Measurements from ENCODE around the gene TEKT3.

Gene TEKT3

GRCh38 chr17:15350777-15351477, 9.5 kb upstream of the TEKT3 start:
- DNase-seq (ENCODE audit: low read depth): no peak

- no peak for DNase-seq (ENCODE audit: low read depth)
These were observed 7.7 kb upstream of the TEKT3 start for GRCh38 chr17:15349119-15349518.

DNA sequence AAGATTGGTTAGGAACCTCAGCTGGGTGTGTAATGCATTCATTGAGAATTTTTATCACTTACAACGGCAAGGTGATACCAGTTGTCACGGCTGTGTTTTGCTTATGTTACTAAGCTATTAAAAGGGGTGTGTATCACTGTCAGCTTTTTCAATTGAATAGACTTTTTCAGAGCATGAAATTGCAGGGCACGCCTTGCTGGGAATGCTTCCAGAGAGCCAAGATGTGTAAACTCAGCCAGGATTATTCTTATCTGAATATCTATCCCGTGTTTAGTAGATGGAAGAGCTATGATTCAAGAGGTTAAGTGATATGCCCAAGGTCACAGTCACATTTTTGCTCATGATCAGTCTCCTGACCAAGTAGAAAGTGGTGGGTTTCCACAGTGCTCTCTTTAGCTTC, 6.6 kb upstream of the TEKT3 start:
- DNase-seq (ENCODE audit: low read depth): no peak

DNA sequence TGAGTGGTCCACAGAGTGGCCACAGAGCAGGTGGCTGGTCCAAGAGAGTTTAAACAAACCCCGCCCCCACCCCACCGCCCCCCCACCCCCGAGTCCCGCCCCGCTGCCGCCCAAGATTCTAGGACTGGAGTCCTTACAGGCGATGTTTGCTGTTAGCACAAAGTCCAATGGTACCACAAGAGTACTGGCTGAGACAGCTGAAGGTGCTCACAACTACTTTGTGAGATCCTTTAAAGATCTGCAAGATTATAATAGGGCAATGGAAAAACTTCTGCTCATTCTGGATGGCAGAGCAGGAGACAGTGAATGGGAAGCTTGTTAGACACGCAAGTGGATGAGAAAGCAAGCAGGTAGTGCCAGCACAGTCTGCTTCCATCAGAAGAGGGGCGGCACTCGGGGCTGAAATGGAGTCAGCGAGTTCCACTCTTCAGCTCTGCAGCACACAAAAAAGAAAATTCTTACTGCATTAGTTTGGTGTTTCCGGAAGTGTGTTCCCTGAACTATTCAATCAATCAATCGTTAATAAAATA, 4.7 kb upstream of the TEKT3 start:
- no peak for DNase-seq (ENCODE audit: low read depth)

- DNase-seq (ENCODE audit: low read depth): no peak
These were observed 2.4 kb upstream of the TEKT3 start for GRCh38 chr17:15343749-15344148.

DNA sequence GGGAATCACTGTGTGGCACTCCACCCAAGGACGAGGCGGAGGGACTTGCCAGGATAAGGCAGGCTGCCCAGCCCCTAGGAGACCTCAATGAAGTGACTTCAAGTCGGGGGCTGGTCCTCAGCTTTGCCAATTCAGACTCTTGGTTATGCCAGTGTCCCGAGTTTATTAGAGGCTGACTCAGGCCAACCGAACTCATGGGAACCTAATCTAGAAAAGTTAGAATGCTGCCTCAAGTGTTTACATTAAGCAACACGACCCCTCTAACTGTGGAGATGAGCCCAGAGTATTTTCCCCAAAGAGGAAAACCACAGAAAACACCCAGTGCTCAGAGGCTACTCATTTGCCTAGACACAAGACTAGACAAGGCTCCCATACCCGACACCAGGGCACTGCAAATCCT, 1.1 kb upstream of the TEKT3 start:
- DNase-seq (ENCODE audit: low read depth): no peak

DNA sequence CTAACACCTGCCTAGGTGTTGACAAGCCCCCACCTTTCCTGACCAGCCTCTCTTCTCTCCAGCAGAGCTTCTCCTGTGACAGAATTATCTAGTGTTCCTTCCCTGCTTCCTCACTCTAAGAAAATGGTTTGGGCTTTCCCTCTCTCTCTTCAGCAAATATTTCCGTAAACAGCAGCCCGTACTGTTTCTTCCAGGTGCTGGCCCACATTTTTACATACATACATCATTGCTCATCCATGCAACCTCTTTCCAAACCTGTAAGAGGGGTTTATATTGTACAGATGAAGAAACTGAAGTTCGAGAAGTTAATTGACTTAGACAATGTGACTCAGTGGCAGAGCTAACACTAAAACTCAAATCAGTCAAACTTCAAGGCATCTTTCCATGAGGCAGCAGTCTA, 569 bp upstream of the TEKT3 start:
- no peak for DNase-seq (ENCODE audit: low read depth)

DNA sequence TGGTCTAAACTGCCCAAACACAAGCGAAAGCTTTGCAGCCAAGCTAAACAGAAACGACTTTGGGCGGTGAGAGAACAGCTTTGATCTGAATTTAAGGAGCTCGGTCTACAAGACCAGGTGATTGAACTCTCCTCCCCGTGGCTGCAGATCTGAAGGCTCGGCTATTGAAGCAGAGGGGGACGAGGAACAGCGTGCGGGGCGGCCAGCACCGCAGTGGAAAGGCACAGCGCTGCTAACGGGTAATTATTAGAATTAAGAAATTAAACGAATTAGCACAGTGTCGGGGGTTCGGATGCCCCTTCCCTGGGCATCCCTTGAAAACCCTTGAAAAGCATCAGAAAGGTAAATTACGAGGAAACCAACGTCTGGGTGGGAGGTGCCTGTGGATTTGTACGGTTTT, 431 bp downstream of the TEKT3 start:
- no peak for DNase-seq (ENCODE audit: low read depth)

- DNase-seq (ENCODE audit: low read depth): no peak
These were observed 6.0 kb downstream of the TEKT3 start for GRCh38 chr17:15335446-15335845.

DNA sequence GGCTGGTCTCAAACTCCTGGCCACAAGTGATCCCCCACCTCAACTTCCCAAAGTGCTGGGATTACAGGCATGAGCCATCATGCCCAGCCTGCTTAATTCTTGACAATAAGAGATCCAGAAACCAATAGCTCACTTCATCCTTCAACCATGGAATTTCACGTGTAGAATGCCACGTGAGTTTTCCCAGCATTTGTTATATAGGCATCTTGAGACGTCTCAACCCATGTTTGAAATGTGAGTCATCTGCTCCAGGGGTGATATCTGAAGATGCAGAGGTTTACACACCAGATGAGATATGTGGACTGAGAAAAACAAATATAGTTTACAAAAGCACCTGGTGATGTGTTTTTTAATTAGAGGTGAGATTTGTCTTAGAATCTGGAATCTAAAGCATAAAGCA, 7.1 kb downstream of the TEKT3 start:
- no peak for DNase-seq (ENCODE audit: low read depth)

DNA sequence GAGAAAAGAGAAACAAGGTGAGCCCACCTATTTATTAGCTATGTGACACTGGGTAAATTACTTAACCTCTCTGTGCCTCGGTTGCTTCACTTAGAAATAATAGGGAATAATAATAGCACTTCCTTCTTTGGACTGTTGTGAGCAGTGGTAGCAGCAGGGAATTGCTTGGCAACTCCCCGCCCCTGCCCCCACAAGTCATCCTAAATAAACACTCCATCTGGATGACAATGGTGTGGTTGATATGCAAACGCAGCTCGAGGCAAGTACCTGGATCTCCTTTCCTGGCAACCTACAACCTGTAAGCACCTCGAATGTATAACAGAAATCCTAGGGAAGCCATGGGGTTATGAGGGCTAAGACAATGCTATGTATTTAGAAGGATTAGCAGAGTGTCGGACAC, 9.1 kb downstream of the TEKT3 start:
- DNase-seq (ENCODE audit: low read depth): no peak

GRCh38 chr17:15323131-15323530, 18.3 kb downstream of the TEKT3 start:
- no peak for DNase-seq (ENCODE audit: low read depth)

GRCh38 chr17:15321556-15322251, 19.7 kb downstream of the TEKT3 start:
- no peak for DNase-seq (ENCODE audit: low read depth)

GRCh38 chr17:15319452-15320010, 21.9 kb downstream of the TEKT3 start:
- no peak for DNase-seq (ENCODE audit: low read depth)

DNA sequence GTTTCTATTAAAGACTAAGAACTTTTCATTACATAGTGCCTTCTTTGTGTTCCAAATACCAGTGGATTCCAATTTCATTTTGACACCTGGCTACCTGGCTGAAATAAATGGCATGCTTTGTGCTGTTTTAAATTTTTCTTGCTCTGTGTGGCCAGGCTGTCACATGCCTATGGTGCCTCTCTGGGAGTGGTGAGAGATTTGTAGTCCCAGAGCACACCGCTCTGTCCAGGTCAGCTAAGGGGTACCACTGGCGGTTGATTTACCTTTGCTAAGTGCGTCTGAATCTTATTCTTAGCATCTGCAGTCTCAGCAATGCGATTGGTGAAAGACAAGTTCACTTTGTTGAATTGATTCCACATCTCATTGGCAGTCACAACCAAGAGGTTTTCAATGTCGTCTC, 29.4 kb downstream of the TEKT3 start:
- DNase-seq (ENCODE audit: low read depth): no peak

DNA sequence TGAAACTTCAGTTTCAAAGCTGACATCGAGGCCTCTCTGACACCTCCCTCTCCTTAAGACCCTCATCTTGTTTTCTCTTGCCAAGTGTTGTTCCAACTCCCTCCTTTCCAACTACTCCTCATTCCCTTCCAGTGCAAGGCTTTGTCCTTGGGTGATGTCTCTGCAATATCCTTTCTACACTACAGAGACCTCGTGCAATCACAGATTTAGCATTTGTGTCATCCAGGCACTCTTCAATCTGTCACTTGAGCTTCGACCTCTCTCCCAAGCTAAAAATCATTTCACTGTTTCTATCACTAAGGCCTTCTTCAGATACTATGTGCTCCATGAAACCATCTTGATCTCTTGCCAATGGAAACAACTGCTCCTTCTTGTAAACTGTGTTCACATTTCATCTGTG, 31.6 kb downstream of the TEKT3 start:
- no peak for DNase-seq (ENCODE audit: low read depth)

GRCh38 chr17:15309236-15309635, 32.2 kb downstream of the TEKT3 start:
- DNase-seq (ENCODE audit: low read depth): no peak

GRCh38 chr17:15308758-15309157, 32.6 kb downstream of the TEKT3 start:
- DNase-seq (ENCODE audit: low read depth): no peak

GRCh38 chr17:15307710-15308111, 33.7 kb downstream of the TEKT3 start:
- no peak for DNase-seq (ENCODE audit: low read depth)

GRCh38 chr17:15303851-15304250, 37.5 kb downstream of the TEKT3 start:
- no peak for DNase-seq (ENCODE audit: low read depth)

- DNase-seq (ENCODE audit: low read depth): no peak
These were observed 38.1 kb downstream of the TEKT3 start for GRCh38 chr17:15303268-15303667.

DNA sequence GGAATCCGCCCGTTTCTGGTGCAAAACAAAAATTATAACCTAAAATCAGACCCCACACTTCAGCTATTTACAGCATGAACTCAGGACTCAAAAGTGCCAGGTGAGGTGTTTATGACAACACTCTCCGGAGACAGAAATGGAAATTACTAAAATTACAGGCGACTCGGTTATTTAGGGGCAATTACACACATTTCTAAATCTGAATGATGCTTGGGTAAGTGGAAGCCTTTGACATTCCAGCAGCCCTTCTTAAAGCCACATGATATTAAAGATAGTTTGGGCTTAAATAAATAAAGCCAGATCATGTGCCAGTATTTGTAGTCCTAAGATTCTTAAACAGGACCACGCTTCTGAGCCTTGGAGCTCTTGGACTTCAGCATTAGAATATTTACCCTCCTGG, 39.6 kb downstream of the TEKT3 start:
- no peak for DNase-seq (ENCODE audit: low read depth)

GRCh38 chr17:15298176-15298575, 43.2 kb downstream of the TEKT3 start:
- no peak for DNase-seq (ENCODE audit: low read depth)

Measured in stimulated activated CD8-positive, alpha-beta memory T cell treated with anti-CD3 and anti-CD28 coated beads, Interleukin-15, amount 100 ng/mL, for 1 hour (primary cell).